K562 (cell line): ENCODE data around the gene CD52. TPM values are rescaled to one million over a fixed set of nuclear protein-coding genes. Genes with fewer than 3 reads are reported as not detected.
A peak's percentile ranks its signal among the peaks of the same experiment; 100 is the strongest.

Experiments used
- ATAC-seq: fragments of 200-7000 bp; cut with Tn5 transposase; 3 replicates; pipeline ENCODE4 v1.9.1; 2020; ENCODE audit warnings: moderate library complexity
- BruUV-seq: library from RNA; stranded (reverse); fragments of 400-500 nt; replicated peaks from 2 replicates; lab custom pipeline; 2021; lab: Mats Ljungman, UMichigan
- CTCF ChIA-PET: fragments of 300-600 bp; formaldehyde crosslinking; extraction: SDS; loops from one replicate; lab custom pipeline; 2021; ENCODE audit warnings: low intra/inter-chr PET ratio; lab: Yijun Ruan, JAX
- POLR2A ChIA-PET: fragments of 300-600, 350-650 bp; sonication (Branson Sonifier 250); formaldehyde crosslinking; extraction: SDS; loops from one replicate; lab custom pipeline; 2021; ENCODE audit warnings: antibody characterized with exemption, inconsistent platforms; lab: Yijun Ruan, JAX
- DNase-seq, 4 experiments: peaks; one replicate each; pipeline versions ENCODE4 v3.0.0 to v3.0.0-alpha.2; 2011 to 2018; ENCODE audit warnings: low spot score in 3 of 4, mixed read lengths in 3 of 4; ENCODE audit errors: extremely low read depth in 1 of 4
- FAIRE-seq: peaks from 2 replicates; lab custom pipeline; 2011; peaks lifted over from hg19 to GRCh38; lab: Jason Lieb, UNC
- H2AFZ ChIP-seq: 2 replicates; pipeline ENCODE4 v1.6.0; 2011; ENCODE audit warnings: low read depth, low read length, control low read depth, inconsistent platforms
- H3K27ac ChIP-seq: fragments of 200-600 bp; 3 replicates; pipeline ENCODE4 v1.8.0; 2011; ENCODE audit warnings: low read depth, mild to moderate bottlenecking, control low read depth, inconsistent platforms, low read length, moderate library complexity, mixed read lengths; ENCODE audit errors: extremely low read depth
- H3K27me3 ChIP-seq, 2 experiments: fragments of 300-600 bp in 1 of 2; 2 replicates in 1 of 2; 3 replicates in 1 of 2; pipeline versions ENCODE4 v1.6.0 to v1.8.0; 2011; ENCODE audit warnings: inconsistent platforms in 2 of 2, low read length in 2 of 2, mild to moderate bottlenecking in 1 of 2, mixed read lengths in 1 of 2, moderate library complexity in 1 of 2; ENCODE audit not compliant: control insufficient read depth in 2 of 2, insufficient read depth in 2 of 2
- H3K36me3 ChIP-seq: fragments of 300-600 bp; 3 replicates; pipeline ENCODE4 v1.8.0; 2011; ENCODE audit warnings: mild to moderate bottlenecking, low read length, inconsistent platforms; ENCODE audit not compliant: control insufficient read depth, insufficient read depth
- H3K4me1 ChIP-seq, 2 experiments: fragments of 200-600 bp in 1 of 2; replicated peaks in 1 of 2; 2 replicates in 1 of 2; 3 replicates in 1 of 2; pipeline versions ENCODE4 v1.5.1 to v1.8.0; 2011; ENCODE audit warnings: inconsistent platforms in 2 of 2, low read length in 2 of 2, mild to moderate bottlenecking in 1 of 2, mixed read lengths in 1 of 2, moderate library complexity in 1 of 2; ENCODE audit not compliant: control insufficient read depth in 2 of 2, insufficient read depth in 2 of 2
- H3K4me2 ChIP-seq: 2 replicates; pipeline ENCODE4 v1.6.1; 2011; ENCODE audit warnings: low read length, control low read depth, inconsistent platforms, mixed read lengths; ENCODE audit not compliant: insufficient read depth
- H3K4me3 ChIP-seq: fragments of 200-600 bp; sonication (generic), shearing (Covaris generic); 2 replicates; pipeline ENCODE4 v1.5.1; 2016; ENCODE audit warnings: control low read depth, inconsistent platforms
- H3K79me2 ChIP-seq: fragments of 200-600 bp; 3 replicates; pipeline ENCODE4 v1.8.0; 2011; ENCODE audit warnings: low read length, inconsistent platforms; ENCODE audit not compliant: control insufficient read depth, insufficient read depth
- H3K9ac ChIP-seq, 2 experiments: 2 replicates each; pipeline versions ENCODE4 v1.6.0 to v1.6.1; 2011; ENCODE audit warnings: low read depth in 2 of 2, low read length in 2 of 2, control low read depth in 1 of 2, inconsistent platforms in 1 of 2, mild to moderate bottlenecking in 1 of 2, mixed read lengths in 1 of 2; ENCODE audit not compliant: insufficient read depth in 1 of 2
- H3K9me1 ChIP-seq: one replicate; pipeline ENCODE4 v1.6.0; 2011; ENCODE audit warnings: inconsistent platforms, mild to moderate bottlenecking, low read length, moderate library complexity; ENCODE audit not compliant: control insufficient read depth, insufficient read depth
- H3K9me3 ChIP-seq: replicated peaks from 2 replicates; pipeline ENCODE4 v1.5.1; 2011; ENCODE audit warnings: low read depth, low read length, inconsistent platforms; ENCODE audit not compliant: control insufficient read depth, insufficient read depth
- H4K20me1 ChIP-seq: replicated peaks from 2 replicates; pipeline ENCODE4 v1.6.1; 2011; ENCODE audit warnings: low read length, inconsistent platforms, mixed read lengths; ENCODE audit not compliant: control insufficient read depth, insufficient read depth
- ADNP ChIP-seq: fragments of 200-800 bp; sonication (Bioruptor generic); IDR thresholded peaks from 2 replicates; pipeline ENCODE4 v1.6.1; 2016; ENCODE audit warnings: missing genetic modification characterization, missing compliant biosample characterization
- KDM1A ChIP-seq, 2 experiments: fragments of 450-650 bp; IDR thresholded peaks; 2 replicates each; pipeline ENCODE4 v1.6.1; 2016; ENCODE audit warnings: mild to moderate bottlenecking in 2 of 2
- RBM25 ChIP-seq: fragments of 200-400 bp; formaldehyde crosslinking; IDR thresholded peaks from 2 replicates; pipeline ENCODE4 v1.6.1; 2018; ENCODE audit warnings: low read length, low read depth, moderate library complexity; ENCODE audit not compliant: severe bottlenecking
- SMARCA5 ChIP-seq: fragments of 450-650 bp; IDR thresholded peaks from 2 replicates; pipeline ENCODE4 v1.6.1; 2016
- ZFP36 ChIP-seq: fragments of 150-350 bp; IDR thresholded peaks from 2 replicates; pipeline ENCODE4 v1.6.1; 2018; ENCODE audit warnings: low read length, low read depth; ENCODE audit not compliant: partially characterized antibody
- ZNF263 ChIP-seq: sonication (generic); formaldehyde crosslinking; IDR thresholded peaks from 2 replicates; pipeline ENCODE4 v1.8.0; 2022; ENCODE audit warnings: mild to moderate bottlenecking, missing genetic modification reagents, borderline replicate concordance
- WGBS: fragments of 100-300 bp; shearing (Covaris generic); methylation state at CpG from one replicate; pipeline ENCODE4 v1.1.6; 2016; ENCODE audit warnings: low coverage, mixed read lengths; ENCODE audit not compliant: insufficient coverage; ENCODE audit errors: missing lambda C conversion rate; 5-methylcytosine and 5-hydroxymethylcytosine counted together
- in situ Hi-C: fragments of 300-500 bp; cut with MboI; formaldehyde crosslinking; loops from 4 replicates; pipeline ENCODE4 v1.15.0; 2018; ENCODE audit warnings: inconsistent platforms, mixed read lengths
- intact Hi-C: fragments of 100-400 bp; cut with micrococcal nuclease; formaldehyde crosslinking; loops from 2 replicates; pipeline ENCODE4 v1.14.2; 2022
- polyA plus RNA-seq, 8 experiments: library from polyadenylated mRNA; depleted of rRNA in 4 of 8; stranded (reverse) in 5 of 8; unstranded in 3 of 8; fragments of >200 nt; fragmentation: Nextera tagmentation in 2 of 8; fragmentation: Illumina TruSeq in 1 of 8; extraction: Ambion mirVana in 2 of 8; extraction: Trizol in 1 of 8; gene quantifications; 2 replicates each; pipeline versions ENCODE4 v1.2.1 to v1.2.3, GENCODE V29; 2011 to 2014; ENCODE audit warnings: inconsistent platforms in 1 of 8, missing spikeins in 1 of 8
- total RNA-seq, 7 experiments: library from RNA; depleted of rRNA in 6 of 7; stranded (reverse); fragments of >200 nt in 6 of 7; fragmentation: Illumina TruSeq in 2 of 7; extraction: Trizol in 2 of 7; gene quantifications; 2 replicates each; pipeline versions ENCODE4 v1.2.1 to v1.2.3, GENCODE V29; 2011 to 2021; ENCODE audit warnings: low replicate concordance in 1 of 7
- TF ChIP-seq, protein P1 (sequence below): fragments of 450-650 bp; formaldehyde crosslinking; IDR thresholded peaks from 2 replicates; pipeline ENCODE4 v1.4.0; 2020; ENCODE audit warnings: mild to moderate bottlenecking, moderate library complexity
- TF ChIP-seq, protein P2 (sequence below): fragments of 450-650 bp; conservative IDR thresholded peaks from 2 replicates; pipeline ENCODE4 v1.6.1; 2016; ENCODE audit warnings: missing genetic modification characterization, low read depth, mild to moderate bottlenecking, control low read depth, missing compliant biosample characterization
- TF ChIP-seq, protein P3 (sequence below): fragments of 450-650 bp; formaldehyde crosslinking; IDR thresholded peaks from 2 replicates; pipeline ENCODE4 v1.4.0; 2020; ENCODE audit warnings: mild to moderate bottlenecking, moderate library complexity
- TF ChIP-seq, protein P4 (sequence below): sonication (generic); formaldehyde crosslinking; IDR thresholded peaks from 2 replicates; pipeline ENCODE4 v1.8.0; 2023; ENCODE audit warnings: mild to moderate bottlenecking, missing genetic modification reagents

Gene CD52
- total and polyA plus RNA-seq, 9 of the 15 experiments (the other 6 are each of a cell fraction or from before 2014, with no cell fraction given) = 34.9 to 488 (median 173) TPM

DNA sequence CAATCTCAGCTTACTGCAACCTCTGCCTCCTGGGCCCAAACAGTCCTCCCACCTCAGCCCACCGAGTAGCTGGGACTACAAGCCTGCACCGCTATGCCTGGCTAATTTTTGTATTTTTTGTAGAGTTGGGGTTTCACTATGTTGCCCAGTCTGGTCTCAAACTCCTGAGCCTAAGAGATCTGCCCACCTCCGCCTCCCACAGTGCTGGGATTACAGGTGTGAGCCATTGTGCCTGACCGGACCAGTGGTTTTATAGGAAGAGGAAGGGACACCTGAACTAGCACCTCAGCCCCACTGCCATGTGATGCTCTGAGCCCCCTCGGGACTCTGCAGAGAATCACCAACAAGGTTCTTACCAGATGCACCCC lies 32.1 kb downstream of the CD52 start:
- POLR2A ChIA-PET = interaction anchor here (1.3 kb wide), 1 partner anchor 67 kb away, joined by 3 read pairs; no protein-coding TSS in a partner anchor
- peaks cover 23 to 37% of the 10 kb centered on the region in 2 experiments for H3K4me1 ChIP-seq
- H2AFZ ChIP-seq = no peak overlapping the region
- intact Hi-C loops = no loop called here
- no peak overlapping the region for H3K4me3 ChIP-seq
- 69% methylated on average over 5 of the region's 5 CpGs for whole genome bisulfite sequencing
- H3K9ac ChIP-seq = no peak overlapping the region
- H4K20me1 ChIP-seq = no peaks in the 10 kb centered on the region
- FAIRE-seq (no peak), ATAC-seq (no peak), DNase-seq (no peak)
- in situ Hi-C loops = no loop called here
- no peak overlapping the region for H3K27ac ChIP-seq
- no TSS peak for BruUV-seq
- H3K4me2 ChIP-seq = no peak overlapping the region
- no peaks in the 10 kb centered on the region for H3K79me2 ChIP-seq
- H3K9me1 ChIP-seq = no peaks in the 10 kb centered on the region
- H3K36me3 ChIP-seq = no peaks in the 10 kb centered on the region
- CTCF ChIA-PET = no interaction called here
- H3K9me3 ChIP-seq = no peaks in the 10 kb centered on the region
- H3K27me3 ChIP-seq = no peaks in the 10 kb centered on the region
- TF ChIP-seq ZNF263 (CRISPR knock-in tag) = 0 out of 2 replicates have a peak, but pooled peaks have one; percentile 18
- TF ChIP-seq, protein P1, sequence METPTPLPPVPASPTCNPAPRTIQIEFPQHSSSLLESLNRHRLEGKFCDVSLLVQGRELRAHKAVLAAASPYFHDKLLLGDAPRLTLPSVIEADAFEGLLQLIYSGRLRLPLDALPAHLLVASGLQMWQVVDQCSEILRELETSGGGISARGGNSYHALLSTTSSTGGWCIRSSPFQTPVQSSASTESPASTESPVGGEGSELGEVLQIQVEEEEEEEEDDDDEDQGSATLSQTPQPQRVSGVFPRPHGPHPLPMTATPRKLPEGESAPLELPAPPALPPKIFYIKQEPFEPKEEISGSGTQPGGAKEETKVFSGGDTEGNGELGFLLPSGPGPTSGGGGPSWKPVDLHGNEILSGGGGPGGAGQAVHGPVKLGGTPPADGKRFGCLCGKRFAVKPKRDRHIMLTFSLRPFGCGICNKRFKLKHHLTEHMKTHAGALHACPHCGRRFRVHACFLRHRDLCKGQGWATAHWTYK = no peak

DNA sequence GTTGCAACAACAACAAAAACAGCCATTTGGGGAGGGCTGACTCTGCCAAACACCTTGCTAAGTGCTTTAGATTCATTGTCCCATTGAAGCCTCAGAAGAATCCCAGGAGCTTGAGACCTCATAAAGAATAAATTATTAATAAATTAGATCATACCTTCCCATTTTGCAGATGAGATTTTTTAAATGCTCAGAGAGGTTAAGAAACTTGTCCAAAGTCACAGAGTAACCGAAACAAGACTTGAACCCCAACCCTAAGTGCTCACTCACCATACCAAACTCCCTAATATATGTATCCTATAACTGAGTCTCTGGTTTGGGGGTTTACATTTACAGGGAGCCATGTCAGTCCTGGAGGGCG lies 32.6 kb downstream of the CD52 start:
- H3K4me2 ChIP-seq = no peak overlapping the region
- POLR2A ChIA-PET = interaction anchor here (0.6 to 1.3 kb wide), 3 partner anchors 16 to 67 kb away, joined by 3 to 4 read pairs (median 3); no protein-coding TSS in a partner anchor
- H3K27me3 ChIP-seq = no peaks in the 10 kb centered on the region
- WGBS = 72% methylated on average over 2 of the region's 2 CpGs
- H3K9me3 ChIP-seq = no peaks in the 10 kb centered on the region
- no TSS peak for BruUV-seq
- no peak overlapping the region; a peak in 2 of 4 replicates for H3K9ac ChIP-seq
- no peak for DNase-seq
- peaks cover 23 to 37% of the 10 kb centered on the region in 2 experiments for H3K4me1 ChIP-seq
- no peaks in the 10 kb centered on the region for H3K9me1 ChIP-seq
- H4K20me1 ChIP-seq = no peaks in the 10 kb centered on the region
- no peak overlapping the region for H3K4me3 ChIP-seq
- no peaks in the 10 kb centered on the region for H3K79me2 ChIP-seq
- CTCF ChIA-PET = no interaction called here
- FAIRE-seq = no peak
- H3K36me3 ChIP-seq = no peaks in the 10 kb centered on the region
- no peak overlapping the region for H3K27ac ChIP-seq
- intact Hi-C loops (no loop called here), in situ Hi-C loops (no loop called here)
- H2AFZ ChIP-seq = peak overlapping the region; percentile 81
- ATAC-seq = no peak
- peak; percentile 59 for TF ChIP-seq ZFP36
- peak; percentile 86 for TF ChIP-seq ADNP
- TF ChIP-seq, protein P2, sequence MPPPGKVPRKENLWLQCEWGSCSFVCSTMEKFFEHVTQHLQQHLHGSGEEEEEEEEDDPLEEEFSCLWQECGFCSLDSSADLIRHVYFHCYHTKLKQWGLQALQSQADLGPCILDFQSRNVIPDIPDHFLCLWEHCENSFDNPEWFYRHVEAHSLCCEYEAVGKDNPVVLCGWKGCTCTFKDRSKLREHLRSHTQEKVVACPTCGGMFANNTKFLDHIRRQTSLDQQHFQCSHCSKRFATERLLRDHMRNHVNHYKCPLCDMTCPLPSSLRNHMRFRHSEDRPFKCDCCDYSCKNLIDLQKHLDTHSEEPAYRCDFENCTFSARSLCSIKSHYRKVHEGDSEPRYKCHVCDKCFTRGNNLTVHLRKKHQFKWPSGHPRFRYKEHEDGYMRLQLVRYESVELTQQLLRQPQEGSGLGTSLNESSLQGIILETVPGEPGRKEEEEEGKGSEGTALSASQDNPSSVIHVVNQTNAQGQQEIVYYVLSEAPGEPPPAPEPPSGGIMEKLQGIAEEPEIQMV (tag) = no peak
- TF ChIP-seq, protein P3, sequence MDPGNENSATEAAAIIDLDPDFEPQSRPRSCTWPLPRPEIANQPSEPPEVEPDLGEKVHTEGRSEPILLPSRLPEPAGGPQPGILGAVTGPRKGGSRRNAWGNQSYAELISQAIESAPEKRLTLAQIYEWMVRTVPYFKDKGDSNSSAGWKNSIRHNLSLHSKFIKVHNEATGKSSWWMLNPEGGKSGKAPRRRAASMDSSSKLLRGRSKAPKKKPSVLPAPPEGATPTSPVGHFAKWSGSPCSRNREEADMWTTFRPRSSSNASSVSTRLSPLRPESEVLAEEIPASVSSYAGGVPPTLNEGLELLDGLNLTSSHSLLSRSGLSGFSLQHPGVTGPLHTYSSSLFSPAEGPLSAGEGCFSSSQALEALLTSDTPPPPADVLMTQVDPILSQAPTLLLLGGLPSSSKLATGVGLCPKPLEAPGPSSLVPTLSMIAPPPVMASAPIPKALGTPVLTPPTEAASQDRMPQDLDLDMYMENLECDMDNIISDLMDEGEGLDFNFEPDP (CRISPR knock-in tag) = no peak
- TF ChIP-seq KDM1A (IDR thresholded peaks at IDR 0.05) = peak; percentile 64 to 82
- peak; percentile 74 for TF ChIP-seq RBM25
- no peak for TF ChIP-seq SMARCA5
- TF ChIP-seq, protein P4, sequence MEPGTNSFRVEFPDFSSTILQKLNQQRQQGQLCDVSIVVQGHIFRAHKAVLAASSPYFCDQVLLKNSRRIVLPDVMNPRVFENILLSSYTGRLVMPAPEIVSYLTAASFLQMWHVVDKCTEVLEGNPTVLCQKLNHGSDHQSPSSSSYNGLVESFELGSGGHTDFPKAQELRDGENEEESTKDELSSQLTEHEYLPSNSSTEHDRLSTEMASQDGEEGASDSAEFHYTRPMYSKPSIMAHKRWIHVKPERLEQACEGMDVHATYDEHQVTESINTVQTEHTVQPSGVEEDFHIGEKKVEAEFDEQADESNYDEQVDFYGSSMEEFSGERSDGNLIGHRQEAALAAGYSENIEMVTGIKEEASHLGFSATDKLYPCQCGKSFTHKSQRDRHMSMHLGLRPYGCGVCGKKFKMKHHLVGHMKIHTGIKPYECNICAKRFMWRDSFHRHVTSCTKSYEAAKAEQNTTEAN = no peak
